Muscle of arm (tissue), 12 donors: ENCODE results near the gene EFCAB8. TPM values are rescaled to one million over a fixed set of nuclear protein-coding genes. Genes with fewer than 3 reads are reported as not detected.
"Not testable (repeated sequence)": the region's sequence is repeated elsewhere in the genome, so short reads cannot be mapped to it uniquely, and the experiment has no call there.

Experiments used
- DNase-seq: peaks from one replicate; pipeline ENCODE4 v3.0.0-alpha.2; 2013
- polyA plus RNA-seq, 12 donors: library from polyadenylated mRNA; unstranded; fragments of 120-200 nt; gene quantifications; one replicate each; pipeline ENCODE4 v1.2.1, GENCODE V29; 2013; ENCODE audit not compliant: insufficient read length in 12 of 12

Gene EFCAB8
- polyA plus RNA-seq, 12 donors: 0.05 to 0.40 (median 0.15) TPM; not detected in 5

- no peak for DNase-seq
Observed at GRCh38 chr20:32970973-32971300, 112.2 kb downstream of the EFCAB8 start.

GRCh38 chr20:32971703-32972161, 113.0 kb downstream of the EFCAB8 start:
- DNase-seq: no peak

- no peak for DNase-seq
Observed at GRCh38 chr20:32972181-32973076, 113.7 kb downstream of the EFCAB8 start.

- DNase-seq: no peak
Observed at GRCh38 chr20:32973077-32973717, 114.5 kb downstream of the EFCAB8 start.

- not testable (repeated sequence) for DNase-seq
Observed at GRCh38 chr20:32974204-32975064, 115.7 kb downstream of the EFCAB8 start.

- DNase-seq: not testable (repeated sequence)
Observed at GRCh38 chr20:32975121-32975520, 116.4 kb downstream of the EFCAB8 start.

- no peak for DNase-seq
Observed at GRCh38 chr20:32975698-32976674, 117.3 kb downstream of the EFCAB8 start.

- DNase-seq: no peak
Observed at GRCh38 chr20:32976746-32977145, 118.0 kb downstream of the EFCAB8 start.

- no peak for DNase-seq
Observed at GRCh38 chr20:32977281-32978008, 118.7 kb downstream of the EFCAB8 start.

GRCh38 chr20:32978009-32978335, 119.2 kb downstream of the EFCAB8 start:
- DNase-seq: no peak

- DNase-seq: no peak
Observed at GRCh38 chr20:32979201-32979998, 120.7 kb downstream of the EFCAB8 start.

- DNase-seq: no peak
Observed at GRCh38 chr20:32980131-32980941, 121.6 kb downstream of the EFCAB8 start.

GRCh38 chr20:32980990-32981389, 122.3 kb downstream of the EFCAB8 start:
- DNase-seq: no peak

- no peak for DNase-seq
Observed at GRCh38 chr20:32982617-32983458, 124.1 kb downstream of the EFCAB8 start.

- DNase-seq: no peak
Observed at GRCh38 chr20:32983459-32984112, 124.9 kb downstream of the EFCAB8 start.

GRCh38 chr20:32984196-32984595, 125.5 kb downstream of the EFCAB8 start:
- DNase-seq: no peak
